CD4-positive, alpha-beta T cell treated with Interleukin-17A for 1 hour (primary cell): ENCODE results near the gene HSP90B1.

Experiments
- DNase-seq: peaks from one replicate; pipeline ENCODE4 v3.0.0-alpha.2; 2020

HSP90B1 gene

GRCh38 chr12:103930787-103931735, 851 bp downstream of the HSP90B1 start:
- DNase-seq: peak; percentile 30

- no peak for DNase-seq
Measured at GRCh38 chr12:103933237-103933636, 3.0 kb downstream of the HSP90B1 start.

- no peak for DNase-seq
Measured at GRCh38 chr12:103936679-103937078, 6.5 kb downstream of the HSP90B1 start.

- no peak for DNase-seq
Measured at GRCh38 chr12:103944964-103945363, 14.8 kb downstream of the HSP90B1 start.

GRCh38 chr12:103947871-103948555, 17.8 kb downstream of the HSP90B1 start:
- no peak for DNase-seq

- DNase-seq: no peak
Measured at GRCh38 chr12:103948746-103949406, 18.7 kb downstream of the HSP90B1 start.

GRCh38 chr12:103952497-103952896, 22.3 kb downstream of the HSP90B1 start:
- no peak for DNase-seq

- no peak for DNase-seq
Measured at GRCh38 chr12:103955811-103956508, 25.8 kb downstream of the HSP90B1 start.

- no peak for DNase-seq
Measured at GRCh38 chr12:103956509-103957027, 26.4 kb downstream of the HSP90B1 start.

GRCh38 chr12:103957865-103958388, 27.7 kb downstream of the HSP90B1 start:
- no peak for DNase-seq

- no peak for DNase-seq
Measured at GRCh38 chr12:103958621-103959020, 28.4 kb downstream of the HSP90B1 start.

GRCh38 chr12:103960616-103961227, 30.5 kb downstream of the HSP90B1 start:
- DNase-seq: no peak

GRCh38 chr12:103962493-103962892, 32.3 kb downstream of the HSP90B1 start:
- no peak for DNase-seq

GRCh38 chr12:103964805-103965204, 34.6 kb downstream of the HSP90B1 start:
- no peak for DNase-seq

GRCh38 chr12:103965255-103965589, 35.0 kb downstream of the HSP90B1 start:
- no peak for DNase-seq

GRCh38 chr12:103965590-103966504, 35.6 kb downstream of the HSP90B1 start, which contains the start of gene TDG:
Gene TDG, plus strand, starts transcription at chr12:103965872. Its CDS starts 166 bp downstream, at chr12:103966038.
- DNase-seq: peak; percentile 98

- DNase-seq: no peak
Measured at GRCh38 chr12:103966736-103967135, 36.5 kb downstream of the HSP90B1 start.

- DNase-seq: no peak
Measured at GRCh38 chr12:103969391-103969790, 39.2 kb downstream of the HSP90B1 start.

GRCh38 chr12:103973909-103974308, 43.7 kb downstream of the HSP90B1 start:
- DNase-seq: no peak

- DNase-seq: no peak
Measured at GRCh38 chr12:103975368-103975767, 45.2 kb downstream of the HSP90B1 start.
